Smooth muscle cell of the brain vasculature (primary cell): ENCODE results near the gene ELOVL1.

Source experiments
- DNase-seq: peaks from one replicate; pipeline ENCODE4 v3.0.0-alpha.2; 2012; ENCODE audit warnings: low read depth, low spot score

ELOVL1 gene

GRCh38 chr1:43329995-43330751 lies 37.6 kb downstream of the ELOVL1 start:
- peak; percentile 64 for DNase-seq

- no peak for DNase-seq
Measured at GRCh38 chr1:43327549-43328292, 40.1 kb downstream of the ELOVL1 start.

- no peak for DNase-seq
Measured at GRCh38 chr1:43325381-43325780, 42.4 kb downstream of the ELOVL1 start.

- no peak for DNase-seq
Measured at GRCh38 chr1:43324810-43325209, 43.0 kb downstream of the ELOVL1 start.

GRCh38 chr1:43322506-43322905 lies 45.3 kb downstream of the ELOVL1 start:
- DNase-seq: no peak

- DNase-seq: no peak
Measured at GRCh38 chr1:43321331-43321891, 46.4 kb downstream of the ELOVL1 start.

- DNase-seq: no peak
Measured at GRCh38 chr1:43319766-43320165, 48.0 kb downstream of the ELOVL1 start.

- no peak for DNase-seq
Measured at GRCh38 chr1:43319288-43319687, 48.5 kb downstream of the ELOVL1 start.

GRCh38 chr1:43318831-43319230 lies 49.0 kb downstream of the ELOVL1 start:
- DNase-seq: no peak

GRCh38 chr1:43317817-43318471 lies 49.9 kb downstream of the ELOVL1 start:
- no peak for DNase-seq

GRCh38 chr1:43316738-43317520 lies 50.9 kb downstream of the ELOVL1 start:
- no peak for DNase-seq

GRCh38 chr1:43315963-43316737 lies 51.7 kb downstream of the ELOVL1 start:
- no peak for DNase-seq

GRCh38 chr1:43315481-43315880 lies 52.3 kb downstream of the ELOVL1 start:
- DNase-seq: no peak

- no peak for DNase-seq
Measured at GRCh38 chr1:43314233-43314632, 53.6 kb downstream of the ELOVL1 start.

GRCh38 chr1:43313771-43314170 lies 54.0 kb downstream of the ELOVL1 start:
- DNase-seq: no peak
